NCI-H2227 (cell line): Measurements from ENCODE around the gene PKP2.
"Not testable (repeated sequence)": the region's sequence is repeated elsewhere in the genome, so short reads cannot be mapped to it uniquely, and the experiment has no call there.

Experiments used
- DNase-seq: peaks from one replicate; lab custom pipeline; 2025; ENCODE audit not compliant: unreplicated experiment; lab: John Stamatoyannopoulos, UW

The PKP2 gene

DNA sequence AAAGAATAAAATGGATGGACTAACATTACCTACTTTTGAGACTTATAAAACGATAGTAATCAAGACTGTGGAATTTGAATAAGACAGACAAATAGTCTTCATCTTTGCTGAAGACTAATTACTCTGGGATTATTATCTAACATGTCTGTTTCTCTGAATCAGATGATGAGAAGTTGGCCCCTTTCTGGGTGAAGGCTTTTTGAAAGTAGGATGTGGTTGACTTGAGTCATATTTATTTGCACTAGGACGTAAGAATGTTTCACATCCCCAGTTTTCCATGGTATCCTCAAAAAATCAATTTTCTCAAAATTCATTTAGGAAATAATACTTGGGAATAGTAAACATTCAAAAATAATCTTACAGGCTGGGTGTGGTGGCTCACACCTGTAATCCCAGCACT is 31.8 kb downstream of the PKP2 start:
- no peak for DNase-seq

DNA sequence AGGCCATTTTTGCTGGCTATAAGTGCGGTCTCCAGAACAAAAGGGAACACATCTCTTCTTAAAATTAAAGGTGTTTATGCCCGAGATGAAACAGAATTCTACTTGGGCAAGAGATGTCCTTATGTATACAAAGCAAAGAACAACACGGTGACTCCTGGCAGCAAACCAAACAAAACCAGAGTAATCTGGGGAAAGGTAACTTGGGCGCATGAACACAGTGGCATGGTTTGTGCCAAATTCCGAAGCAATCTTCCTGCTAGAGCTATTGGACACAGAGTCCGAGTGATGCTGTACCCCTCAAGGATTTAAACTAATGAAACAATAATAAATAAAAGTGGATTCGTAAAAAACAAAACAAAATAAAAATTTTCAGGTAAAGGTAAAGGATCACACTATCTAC is 33.4 kb downstream of the PKP2 start:
- DNase-seq, result no peak

DNA sequence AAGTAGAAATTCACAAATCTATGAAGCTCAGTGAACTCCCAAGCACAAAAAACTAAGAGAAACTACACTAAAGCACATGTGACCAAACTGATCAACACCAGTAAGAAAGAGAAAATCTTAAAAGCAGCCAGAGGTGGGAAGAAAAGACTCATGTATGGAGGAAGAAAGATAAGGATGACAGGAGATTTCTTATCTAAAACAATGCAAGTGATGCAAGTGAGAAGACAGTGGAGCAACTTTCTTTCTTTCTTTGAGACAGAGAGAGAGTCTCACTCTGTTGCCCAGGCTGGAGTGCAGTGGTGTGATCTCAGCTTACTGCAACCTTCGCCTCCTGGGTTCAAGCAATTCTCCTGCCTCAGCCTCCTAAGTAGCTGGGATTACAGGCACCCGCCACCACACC is 34.9 kb downstream of the PKP2 start:
- not testable (repeated sequence) for DNase-seq

DNA sequence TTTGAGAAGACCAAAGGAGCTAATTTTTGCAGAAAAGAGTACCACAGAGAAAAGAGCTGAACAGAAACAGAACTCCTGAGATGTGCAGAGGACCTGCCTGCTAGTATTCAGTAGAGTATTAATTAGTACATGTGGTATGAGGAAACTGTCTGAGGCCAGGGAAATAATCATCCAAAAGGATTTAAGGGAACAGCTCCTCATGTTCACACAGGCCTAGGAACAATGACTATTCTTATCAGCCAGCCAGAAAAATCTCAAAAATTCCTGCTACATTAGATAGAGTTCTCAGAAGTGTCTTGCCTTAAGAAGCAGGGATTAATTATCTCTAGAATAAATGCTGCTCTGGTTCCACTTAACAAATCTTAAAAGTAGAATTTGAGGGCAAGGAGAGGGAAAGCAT is 36.4 kb downstream of the PKP2 start:
- no peak for DNase-seq

DNA sequence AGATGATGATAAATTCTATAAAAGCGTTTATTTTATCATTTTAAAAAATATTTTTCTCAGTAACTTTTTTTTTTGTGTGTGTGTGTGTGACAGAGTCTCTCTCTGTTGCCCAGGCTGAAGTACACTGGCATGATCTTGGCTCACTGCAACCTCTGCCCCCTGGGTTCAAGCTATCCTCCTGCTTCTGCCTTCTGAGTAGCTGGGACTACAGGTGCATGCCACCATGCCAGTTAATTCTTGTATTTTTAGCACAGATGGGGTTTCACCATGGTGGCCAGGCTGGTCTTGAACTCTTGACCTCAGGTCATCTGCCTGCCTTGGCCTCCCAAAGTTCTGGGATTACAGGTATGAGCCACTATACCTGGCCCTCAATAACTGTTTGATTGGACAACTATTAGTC is 37.2 kb downstream of the PKP2 start:
- no peak for DNase-seq

DNA sequence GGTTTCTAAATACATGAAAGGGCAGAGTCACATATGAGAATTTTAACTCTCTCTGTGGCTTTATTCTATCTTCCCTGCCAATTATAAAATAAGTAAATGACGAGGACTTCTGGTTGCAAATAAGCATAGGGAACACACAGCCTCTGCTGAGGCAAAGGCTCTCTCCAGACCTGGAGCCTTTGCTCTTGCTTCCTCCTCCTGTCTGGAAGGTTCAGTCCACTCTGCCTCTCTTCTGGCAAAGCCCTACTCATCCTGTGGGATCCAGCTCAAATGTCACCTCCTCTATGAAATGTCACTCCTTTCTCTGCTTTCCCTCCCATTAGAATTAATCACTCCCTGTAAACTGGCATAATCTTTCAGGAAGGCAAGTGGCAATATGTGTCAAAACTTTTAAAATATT is 41.9 kb downstream of the PKP2 start:
- no peak for DNase-seq

DNA sequence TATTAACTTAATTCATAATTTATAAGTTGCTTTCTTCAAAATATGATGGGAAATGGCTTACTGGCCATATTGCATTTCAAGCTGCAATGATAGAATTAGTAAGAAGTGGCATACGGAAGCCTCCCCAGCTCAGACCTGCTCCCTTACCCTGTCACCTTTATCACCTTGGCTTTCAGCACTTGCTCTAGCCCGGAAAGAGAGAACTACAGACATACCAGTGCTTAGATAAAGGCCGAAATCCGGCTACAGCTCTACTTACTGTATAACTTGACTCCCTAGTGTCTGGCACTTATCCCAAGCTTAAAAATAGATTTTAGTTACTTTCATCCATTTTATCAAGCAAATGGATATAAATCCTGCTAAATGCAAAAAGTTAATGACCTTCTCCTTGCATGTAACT is 42.5 kb downstream of the PKP2 start:
- no peak for DNase-seq

DNA sequence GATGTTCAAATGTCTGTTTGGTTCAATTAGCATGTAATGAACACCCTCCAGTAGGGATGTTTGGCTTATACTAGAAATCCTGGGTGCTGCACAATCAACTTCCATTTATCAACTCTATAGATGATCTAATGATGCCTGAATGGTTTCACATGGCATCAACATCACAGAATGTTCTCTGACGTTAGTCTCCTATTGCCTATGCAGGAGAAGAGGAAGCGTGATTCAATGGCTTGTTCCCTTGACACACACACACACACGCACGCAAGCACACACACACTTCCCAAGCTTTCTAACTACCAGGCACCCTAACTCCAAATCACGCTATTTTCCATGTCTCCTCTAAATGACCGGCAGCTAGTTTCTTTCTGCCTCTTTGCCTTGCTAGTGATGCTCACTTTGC is 49.3 kb downstream of the PKP2 start:
- DNase-seq, result no peak

DNA sequence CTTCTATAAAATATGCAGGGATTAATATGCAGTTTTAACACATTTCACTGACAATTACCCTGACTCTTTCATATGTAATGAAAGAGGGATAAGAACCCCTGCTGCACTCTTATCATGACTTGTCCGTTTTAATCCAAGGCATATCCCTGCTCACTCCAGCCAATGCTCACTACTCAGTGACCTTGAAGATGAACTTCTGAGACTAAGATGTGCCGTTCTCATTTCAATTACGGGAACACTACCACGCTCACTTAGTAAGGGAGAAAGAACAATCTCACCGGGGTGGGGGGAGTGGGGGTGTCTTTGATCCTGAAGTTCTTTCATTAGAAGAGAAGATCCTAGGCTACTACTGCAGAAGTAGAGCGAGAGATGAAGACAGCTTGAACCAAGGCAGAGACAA is 50.5 kb downstream of the PKP2 start:
- DNase-seq, result no peak

DNA sequence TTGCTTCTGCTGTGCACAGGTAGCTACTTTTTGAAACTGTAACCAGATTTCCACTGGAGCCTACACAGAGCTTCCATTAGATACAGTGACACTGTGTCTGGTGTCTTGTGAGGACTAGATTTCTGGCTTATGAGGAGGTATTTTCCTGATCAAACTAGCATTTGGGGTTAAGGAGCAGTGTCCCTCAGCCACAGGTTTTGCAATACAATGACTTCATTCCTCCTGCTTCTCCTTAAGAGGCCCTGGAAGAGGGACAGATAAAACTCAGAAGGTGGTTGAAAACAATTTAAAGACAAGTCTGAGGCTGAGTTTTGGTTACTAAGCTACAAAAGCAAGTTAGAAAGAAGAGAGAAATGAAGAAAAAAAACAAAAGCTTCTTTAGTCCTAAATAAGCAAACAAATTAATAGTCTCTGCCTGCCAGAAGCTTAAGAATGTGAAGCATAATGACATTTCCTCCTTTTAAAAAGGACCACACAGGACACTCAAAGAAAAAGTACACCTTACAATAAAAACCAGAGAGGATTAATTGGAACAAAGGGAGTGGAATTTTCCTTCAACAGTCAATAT is 53.0 kb downstream of the PKP2 start:
- DNase-seq, result no peak

DNA sequence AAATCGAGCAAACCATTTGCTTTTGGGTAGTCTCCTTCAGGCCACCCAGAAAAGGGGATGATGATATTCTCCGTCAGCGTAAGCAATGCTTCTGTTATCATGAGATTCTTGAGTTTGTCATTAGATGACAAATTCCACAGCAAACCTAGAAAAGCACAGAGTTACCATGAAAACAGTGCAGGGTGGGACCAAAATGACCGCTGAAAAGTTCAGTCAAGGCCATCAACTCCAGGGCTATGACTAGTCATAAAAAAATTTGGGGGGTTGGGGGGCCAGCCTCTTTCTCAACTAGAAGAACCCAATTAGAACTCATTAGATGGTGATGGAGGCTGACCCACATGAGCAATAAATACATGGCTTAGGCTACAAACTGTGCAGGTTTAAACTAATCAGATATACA is 55.5 kb downstream of the PKP2 start:
- DNase-seq, result no peak

DNA sequence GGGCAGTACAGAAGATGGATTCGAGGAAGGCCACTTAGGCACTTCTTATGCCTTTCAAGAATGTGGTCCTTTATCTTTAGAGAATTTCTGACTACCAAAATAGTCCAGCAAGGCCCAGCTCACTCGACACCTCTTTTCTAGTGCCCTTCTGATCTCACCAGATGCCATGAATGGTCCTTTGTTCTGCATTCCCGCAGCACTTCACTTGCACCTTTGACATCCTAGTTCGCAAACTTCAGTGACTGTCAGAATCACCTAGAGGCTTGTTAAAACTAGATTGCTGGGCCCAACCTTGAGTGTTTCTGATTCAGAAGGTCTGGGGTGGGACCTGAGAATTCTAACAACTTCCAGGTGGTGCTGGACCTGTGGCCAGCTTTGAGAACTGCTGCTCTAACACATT is 56.7 kb downstream of the PKP2 start:
- no peak for DNase-seq

DNA sequence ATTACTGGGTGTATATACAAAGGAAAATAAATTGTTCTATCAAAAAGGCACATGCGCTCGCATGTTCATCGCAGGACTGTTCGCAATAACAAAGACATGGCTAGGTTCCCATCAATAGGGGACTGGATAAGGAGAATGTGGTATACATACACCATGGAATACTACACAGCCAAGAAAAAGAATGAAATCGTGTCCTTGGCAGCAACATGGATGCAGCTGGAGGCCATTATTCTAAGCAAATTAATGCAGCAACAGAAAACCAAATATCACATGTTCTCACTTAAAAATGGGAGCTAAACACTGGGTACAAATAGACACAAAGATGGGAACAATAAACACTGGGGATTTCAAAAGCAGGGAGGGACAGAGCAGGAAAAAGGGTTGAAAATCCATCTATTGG is 58.6 kb downstream of the PKP2 start:
- no peak for DNase-seq

DNA sequence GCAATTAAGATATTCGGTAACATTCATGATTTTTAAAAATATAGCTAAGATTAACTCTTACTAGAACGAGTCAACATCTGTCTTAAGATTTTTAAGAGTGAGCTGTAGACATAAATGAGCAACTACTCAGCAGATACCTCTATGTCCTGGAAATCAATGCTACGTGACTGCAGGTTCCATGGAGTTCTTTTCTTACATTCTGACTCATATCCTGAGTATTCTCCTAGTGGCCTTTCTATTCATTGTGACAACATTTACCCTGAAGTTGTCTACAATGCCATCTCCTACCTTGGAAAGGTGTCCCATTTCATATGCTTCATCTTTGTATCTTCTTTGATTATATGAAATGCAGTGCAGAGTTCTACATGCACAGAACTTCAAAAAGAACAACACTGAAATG is 59.9 kb downstream of the PKP2 start:
- DNase-seq, result no peak

DNA sequence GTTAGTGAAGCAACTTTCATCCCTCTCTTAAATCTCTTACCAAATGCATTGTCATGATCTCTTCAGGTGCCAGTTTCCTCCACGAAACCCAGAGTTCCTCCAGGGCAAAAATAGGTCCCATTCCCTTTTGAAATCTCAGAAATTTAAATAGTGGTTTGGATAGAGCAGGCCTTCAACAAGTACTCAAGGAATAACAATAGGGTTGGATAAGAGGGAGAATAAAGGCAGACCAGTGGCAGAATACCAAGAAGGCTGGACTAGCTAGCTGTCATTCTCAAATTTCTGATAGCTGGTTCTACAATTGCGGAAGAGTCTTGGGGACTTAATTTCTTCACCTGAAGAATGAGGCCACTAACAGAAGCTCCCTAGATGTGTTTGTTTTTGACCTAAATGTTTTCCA is 62.5 kb downstream of the PKP2 start:
- DNase-seq, result no peak

DNA sequence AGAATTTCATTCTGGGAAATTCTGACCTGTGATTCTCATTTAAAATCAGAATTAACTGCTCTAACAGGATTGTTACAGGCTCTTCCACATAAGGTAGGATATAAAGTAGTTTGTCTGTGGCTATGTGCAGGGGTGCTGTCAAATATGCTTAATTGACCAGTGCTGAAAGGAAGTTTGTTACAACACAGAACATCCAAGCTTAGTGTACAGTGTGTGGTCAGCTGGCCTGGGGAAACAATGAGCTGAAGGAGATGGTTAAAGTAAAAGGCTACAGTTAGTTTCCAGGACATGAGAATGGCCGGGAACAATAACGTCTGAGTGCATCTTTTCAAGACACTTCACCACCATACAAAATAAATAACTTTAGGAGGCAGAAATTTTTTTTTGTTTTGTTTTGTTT is 68.0 kb downstream of the PKP2 start:
- no peak for DNase-seq

DNA sequence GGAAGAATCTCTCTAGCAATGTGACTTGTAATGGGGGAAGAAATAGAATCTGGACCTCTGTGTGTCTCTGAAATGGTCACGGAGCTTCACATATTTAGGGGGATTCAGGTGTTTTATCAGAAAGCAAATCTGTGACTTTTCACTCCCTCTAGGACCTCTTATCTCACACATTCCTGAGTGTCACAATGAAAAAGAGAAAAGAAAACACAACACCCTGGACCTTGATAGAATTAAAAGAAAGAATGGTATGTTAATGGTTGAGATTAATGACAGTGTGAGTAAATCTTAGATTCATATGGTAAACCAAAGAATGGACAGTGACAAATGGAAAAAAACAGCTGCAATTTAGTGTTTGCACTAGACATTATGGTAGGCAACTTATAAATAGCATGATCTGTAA is 68.5 kb downstream of the PKP2 start:
- no peak for DNase-seq

DNA sequence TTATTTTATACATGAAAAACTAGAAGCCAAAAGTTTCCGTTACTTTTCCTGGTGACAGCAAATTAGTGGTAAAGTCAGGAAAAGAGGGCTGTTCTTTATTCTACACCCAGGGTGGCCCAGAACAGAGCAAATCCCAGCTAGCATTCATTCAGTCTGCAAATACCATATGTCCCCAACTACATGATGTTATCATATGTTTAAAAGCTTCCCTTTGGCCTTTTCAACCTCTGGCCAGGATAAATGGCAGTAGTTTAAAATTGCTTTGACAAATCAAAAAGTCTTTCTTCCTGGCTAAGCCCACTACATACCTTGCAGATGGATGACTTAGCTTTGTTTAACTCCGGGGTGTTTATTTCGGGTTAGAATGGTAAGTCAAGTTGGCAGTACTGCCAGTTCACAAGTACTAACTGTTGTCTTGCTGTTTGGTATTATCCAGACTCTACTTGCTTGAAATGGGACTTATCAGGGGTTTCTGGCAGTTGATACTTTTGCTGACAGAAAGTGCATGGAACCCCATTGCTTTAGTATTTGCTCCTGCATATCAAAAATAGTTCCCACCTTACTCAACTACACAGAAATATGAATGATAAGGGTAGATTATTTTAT is 69.7 kb downstream of the PKP2 start:
- DNase-seq, result no peak

DNA sequence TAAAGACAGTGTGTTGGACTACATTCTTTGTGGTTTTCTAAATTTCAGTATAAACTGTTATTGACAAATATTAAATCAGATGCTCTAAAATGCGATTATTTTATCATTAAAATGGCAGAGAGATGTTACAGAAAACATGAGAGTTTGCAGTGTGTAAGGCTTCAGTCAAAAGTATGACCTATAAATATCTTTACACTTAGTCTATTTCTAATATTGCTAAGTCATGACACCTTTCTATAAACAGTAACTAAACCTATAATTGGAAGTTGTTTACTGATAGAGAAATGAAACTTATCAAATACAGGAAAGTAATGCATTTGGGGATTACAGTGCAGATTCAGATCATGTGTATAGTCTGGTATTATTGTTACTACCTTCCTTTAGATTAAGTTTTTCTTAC is 72.0 kb downstream of the PKP2 start:
- no peak for DNase-seq

DNA sequence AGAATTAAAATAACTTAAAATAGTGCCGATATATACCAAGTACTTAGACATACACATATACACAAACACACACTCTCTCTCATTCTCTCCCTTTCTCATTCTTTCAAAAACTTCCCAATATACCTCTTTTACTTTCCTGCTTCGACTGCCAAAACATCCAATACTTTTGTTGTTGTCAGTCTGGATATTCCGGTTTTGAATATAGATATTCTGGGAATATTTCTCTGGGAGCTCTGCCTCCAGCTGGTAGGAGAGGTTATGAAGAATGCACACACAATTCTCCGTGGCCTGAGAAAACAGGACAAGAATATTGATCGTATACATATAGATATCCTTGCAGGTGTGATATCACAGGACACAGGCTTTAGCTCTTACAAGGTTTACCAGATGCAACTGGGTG is 74.2 kb downstream of the PKP2 start:
- no peak for DNase-seq

DNA sequence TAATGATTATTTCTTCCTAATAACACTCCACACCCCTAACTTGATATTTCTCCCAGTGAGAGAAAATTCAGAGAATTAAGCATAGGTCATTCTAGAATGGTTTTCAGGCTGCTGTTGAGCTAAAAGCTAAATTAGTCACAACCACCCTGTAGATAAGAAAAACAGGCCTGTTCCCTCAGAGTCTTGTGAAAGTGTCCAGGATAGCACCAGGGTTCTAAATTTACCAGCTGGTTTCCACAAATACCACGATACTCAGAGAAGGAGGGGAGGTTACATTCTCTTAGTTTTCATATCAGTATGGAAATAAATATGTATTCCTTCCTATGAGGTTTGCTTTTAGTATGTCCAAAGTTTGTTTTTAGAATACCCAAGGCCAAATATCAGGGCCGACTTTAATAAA is 74.9 kb downstream of the PKP2 start:
- DNase-seq, result no peak

DNA sequence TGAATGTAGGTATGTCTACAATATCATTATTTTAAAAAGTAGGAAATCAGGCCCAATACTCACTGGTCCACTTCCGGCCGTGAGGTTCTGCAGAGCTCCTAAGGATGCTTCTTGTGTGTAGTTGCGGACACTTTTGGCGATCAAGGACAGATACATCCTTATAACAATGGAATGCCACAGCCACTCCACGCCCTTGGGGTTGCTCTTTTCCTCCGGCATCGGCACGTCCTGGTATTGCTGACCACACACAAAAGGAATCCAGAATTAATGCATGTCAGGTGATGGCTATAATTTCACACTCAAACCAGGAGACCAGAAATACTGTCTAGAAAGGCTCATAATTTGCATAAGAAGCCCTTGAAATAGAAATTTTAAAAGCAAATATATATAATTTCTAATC is 75.3 kb downstream of the PKP2 start:
- no peak for DNase-seq

DNA sequence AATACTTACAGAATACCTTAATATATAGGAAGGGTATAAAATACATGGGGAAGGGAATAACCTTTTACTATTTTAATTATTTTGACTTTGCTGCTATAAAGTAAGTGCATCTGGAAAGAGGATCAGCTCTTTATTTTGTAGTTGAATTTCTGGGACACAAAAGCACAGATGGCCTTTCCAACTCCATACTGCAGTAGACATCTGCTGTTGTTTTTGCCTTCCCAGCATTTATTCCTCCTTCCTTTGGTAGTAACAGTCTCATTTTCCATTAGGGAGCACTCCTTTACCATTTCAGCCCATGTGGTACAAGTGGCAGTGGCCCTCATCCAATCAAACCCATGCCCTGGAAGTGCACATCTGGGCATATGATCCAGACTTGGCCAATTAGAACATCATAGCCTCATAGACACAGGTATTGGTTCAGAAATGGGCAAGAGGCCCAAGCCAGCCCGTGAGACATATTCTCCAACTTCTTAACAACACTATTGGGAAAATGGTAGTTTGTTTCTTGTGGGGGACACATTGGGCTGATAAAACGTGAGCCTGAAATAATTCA is 76.1 kb downstream of the PKP2 start:
- no peak for DNase-seq
